RWPE2 (cell line): ENCODE results near the gene IRF2BPL.
A peak's percentile ranks its signal among the peaks of the same experiment; 100 is the strongest.

Source experiments
- ATAC-seq: fragments of 200-7000 bp; cut with Tn5 transposase; 3 replicates; pipeline ENCODE4 v1.9.1; 2021; ENCODE audit warnings: low read depth
- DNase-seq: peaks from one replicate; pipeline ENCODE4 v3.0.0-alpha.2; 2020; ENCODE audit warnings: low spot score
- H3K27ac ChIP-seq: fragments of 450-650 bp; 2 replicates; pipeline ENCODE4 v1.5.1; 2017; ENCODE audit warnings: mild to moderate bottlenecking; ENCODE audit not compliant: poor library complexity, severe bottlenecking
- H3K27me3 ChIP-seq: fragments of 250-450 bp; sonication (Bioruptor Pico); 2 replicates; pipeline ENCODE4 v1.5.1; 2021; ENCODE audit warnings: mild to moderate bottlenecking, moderate library complexity; ENCODE audit not compliant: insufficient read depth, poor library complexity, severe bottlenecking
- H3K36me3 ChIP-seq: fragments of 250-450 bp; sonication (Bioruptor Pico); 2 replicates; pipeline ENCODE4 v1.5.1; 2020; ENCODE audit warnings: low read depth, mild to moderate bottlenecking, moderate library complexity
- H3K4me1 ChIP-seq: fragments of 250-450 bp; sonication (Bioruptor Pico); 2 replicates; pipeline ENCODE4 v1.5.1; 2021; ENCODE audit warnings: mild to moderate bottlenecking, moderate library complexity; ENCODE audit not compliant: insufficient read depth, poor library complexity, severe bottlenecking
- H3K4me3 ChIP-seq: fragments of 250-450 bp; sonication (Bioruptor Pico); 2 replicates; pipeline ENCODE4 v1.5.1; 2021; ENCODE audit warnings: mild to moderate bottlenecking, moderate library complexity; ENCODE audit not compliant: severe bottlenecking
- H3K9me3 ChIP-seq: fragments of 250-450 bp; sonication (Bioruptor Pico); 2 replicates; pipeline ENCODE4 v1.5.1; 2021; ENCODE audit warnings: mild to moderate bottlenecking, moderate library complexity; ENCODE audit not compliant: severe bottlenecking
- CTCF ChIP-seq: fragments of 450-650 bp; IDR thresholded peaks from one replicate; pipeline ENCODE4 v1.5.1; 2017; ENCODE audit warnings: mild to moderate bottlenecking, moderate library complexity; ENCODE audit not compliant: poor library complexity, severe bottlenecking

Gene IRF2BPL

GRCh38 chr14:77028384-77029231 is at the start of gene IRF2BPL:
Gene IRF2BPL (minus strand): TSS chr14:77028708. CDS start chr14:77027792, 916 bp downstream.
- Histone ChIP-seq H3K4me1 (peaks cover 41% of the 10 kb centered on the region), H3K27me3 (no peaks in the 10 kb centered on the region), H3K9me3 (no peaks in the 10 kb centered on the region), H3K27ac (peak within 1 kb of the TSS; percentile 97), H3K4me3 (peak within 1 kb of the TSS; percentile 78), H3K36me3 (peaks cover 33% of the 10 kb centered on the region)
- DNase-seq (peak; percentile 99), ATAC-seq (peak; percentile 35)
- TF ChIP-seq CTCF, result no peak

- Histone ChIP-seq H3K4me1 (peaks cover 22% of the 10 kb centered on the region), H3K4me3 (no peak overlapping the region), H3K27ac (peak overlapping the region; percentile 30), H3K36me3 (no peaks in the 10 kb centered on the region), H3K9me3 (no peaks in the 10 kb centered on the region), H3K27me3 (no peaks in the 10 kb centered on the region)
- DNase-seq (no peak), ATAC-seq (no peak)
- TF ChIP-seq CTCF, result no peak
Measured at GRCh38 chr14:77077040-77077439, 48.5 kb upstream of the IRF2BPL start.

GRCh38 chr14:77076113-77076631 is 47.7 kb upstream of the IRF2BPL start:
- H3K4me1 ChIP-seq, result peaks cover 28% of the 10 kb centered on the region
- H3K27me3 ChIP-seq, result no peaks in the 10 kb centered on the region
- TF ChIP-seq CTCF, result no peak
- H3K27ac ChIP-seq, result peak overlapping the region; percentile 30
- H3K36me3 ChIP-seq, result no peaks in the 10 kb centered on the region
- no peak overlapping the region for H3K4me3 ChIP-seq
- no peaks in the 10 kb centered on the region for H3K9me3 ChIP-seq
- DNase-seq, result no peak
- ATAC-seq, result no peak

GRCh38 chr14:77074969-77075368 is 46.5 kb upstream of the IRF2BPL start:
- no peaks in the 10 kb centered on the region for H3K9me3 ChIP-seq
- no peak overlapping the region for H3K27ac ChIP-seq
- DNase-seq (no peak), ATAC-seq (no peak)
- no peak for TF ChIP-seq CTCF
- no peaks in the 10 kb centered on the region for H3K27me3 ChIP-seq
- no peaks in the 10 kb centered on the region for H3K36me3 ChIP-seq
- H3K4me1 ChIP-seq, result peaks cover 28% of the 10 kb centered on the region
- no peak overlapping the region for H3K4me3 ChIP-seq

- DNase-seq, result peak; percentile 88
- H3K27ac ChIP-seq, result peak overlapping the region; percentile 78
- no peak overlapping the region for H3K4me3 ChIP-seq
- H3K9me3 ChIP-seq, result no peaks in the 10 kb centered on the region
- no peaks in the 10 kb centered on the region for H3K36me3 ChIP-seq
- TF ChIP-seq CTCF, result no peak
- peaks cover 28% of the 10 kb centered on the region for H3K4me1 ChIP-seq
- peak; percentile 92 for ATAC-seq
- no peaks in the 10 kb centered on the region for H3K27me3 ChIP-seq
Measured at GRCh38 chr14:77071938-77072388, 43.5 kb upstream of the IRF2BPL start.
